ENCODE measurements around the gene SEMA5A. TPM values are rescaled to one million over a fixed set of nuclear protein-coding genes. Genes with fewer than 3 reads are reported as not detected.

The SEMA5A gene
- total and polyA plus RNA-seq, 2 donors (not counting 1 experiment from before 2014, with no cell fraction given): not detected

DNA sequence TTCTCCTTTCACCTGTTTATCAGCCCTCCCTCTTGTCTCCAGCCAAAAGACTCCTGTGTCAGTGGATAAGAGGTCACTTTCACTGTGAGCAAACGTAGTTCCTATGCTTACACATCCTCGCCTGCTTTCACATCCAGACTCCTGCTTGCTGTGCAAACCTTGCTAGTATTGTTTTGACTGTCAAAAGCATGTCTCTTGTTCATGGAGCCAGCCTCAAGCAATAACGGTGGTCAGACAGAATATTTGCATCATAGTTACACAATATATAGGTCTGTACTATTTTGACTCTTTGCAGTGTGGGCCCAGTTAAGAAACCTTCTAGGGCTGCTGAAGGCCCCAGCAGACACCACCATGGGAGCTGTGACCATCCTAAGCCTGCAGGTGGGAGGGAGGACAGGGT is 420.0 kb downstream of the SEMA5A start:
- H3K27me3 Mint-ChIP-seq: no peaks in the 10 kb centered on the region
- 78% methylated on average over 2 of the region's 3 CpGs for WGBS (ENCODE audit: insufficient coverage)
- Histone ChIP-seq H2AFZ (ENCODE audit: insufficient read depth, low read depth, low read length, poor library complexity, severe bottlenecking) (no peak overlapping the region), H3K79me2 (ENCODE audit: control insufficient read depth, insufficient read depth, low read length) (no peaks in the 10 kb centered on the region), H3K36me3 (replicated peaks in 1 of 2; ENCODE audit: control extremely low read depth in 1 of 2, control insufficient read depth in 1 of 2, extremely low read depth in 1 of 2, insufficient read depth in 2 of 2, low read length in 1 of 2) (no peaks in the 10 kb centered on the region), H3K27me3 (replicated peaks in 1 of 4; ENCODE audit: control extremely low read depth in 1 of 4, control insufficient read depth in 3 of 4, insufficient read depth in 4 of 4, low read length in 3 of 4) (no peaks in the 10 kb centered on the region), H3K4me2 (replicated peaks; ENCODE audit: low read depth, low read length, poor library complexity, severe bottlenecking) (no peak overlapping the region), H3K9ac (ENCODE audit: low read length) (no peak overlapping the region), H3K9me3 (ENCODE audit: control extremely low read depth in 1 of 3, control insufficient read depth in 2 of 3, insufficient read depth in 1 of 3, low read length in 2 of 3) (peaks cover 0 to 4% (median 0%) of the 10 kb centered on the region in 3 donors), H3K4me3 (ENCODE audit: control extremely low read depth in 1 of 5, extremely low read depth in 1 of 5, insufficient read depth in 1 of 5, low read depth in 2 of 5, low read length in 4 of 5) (no peak overlapping the region), H3K27ac (ENCODE audit: low read length in 2 of 2) (no peak overlapping the region), H3K4me1 (ENCODE audit: control insufficient read depth in 2 of 2, insufficient read depth in 2 of 2, low read length in 2 of 2) (no peaks in the 10 kb centered on the region), H4K20me1 (ENCODE audit: control insufficient read depth, insufficient read depth, low read length, poor library complexity, severe bottlenecking) (no peaks in the 10 kb centered on the region)
- DNase-seq (no peak), ATAC-seq (ENCODE audit: low read depth) (no peak)
- ChIA-PET CTCF (no interaction called here), POLR2A (no interaction called here)
- no peak for TF ChIP-seq EZH2 (IDR thresholded peaks at IDR 0.05; ENCODE audit: borderline replicate concordance, insufficient read depth, low read depth, low read length, poor library complexity, severe bottlenecking)
- TF ChIP-seq, protein P1, sequence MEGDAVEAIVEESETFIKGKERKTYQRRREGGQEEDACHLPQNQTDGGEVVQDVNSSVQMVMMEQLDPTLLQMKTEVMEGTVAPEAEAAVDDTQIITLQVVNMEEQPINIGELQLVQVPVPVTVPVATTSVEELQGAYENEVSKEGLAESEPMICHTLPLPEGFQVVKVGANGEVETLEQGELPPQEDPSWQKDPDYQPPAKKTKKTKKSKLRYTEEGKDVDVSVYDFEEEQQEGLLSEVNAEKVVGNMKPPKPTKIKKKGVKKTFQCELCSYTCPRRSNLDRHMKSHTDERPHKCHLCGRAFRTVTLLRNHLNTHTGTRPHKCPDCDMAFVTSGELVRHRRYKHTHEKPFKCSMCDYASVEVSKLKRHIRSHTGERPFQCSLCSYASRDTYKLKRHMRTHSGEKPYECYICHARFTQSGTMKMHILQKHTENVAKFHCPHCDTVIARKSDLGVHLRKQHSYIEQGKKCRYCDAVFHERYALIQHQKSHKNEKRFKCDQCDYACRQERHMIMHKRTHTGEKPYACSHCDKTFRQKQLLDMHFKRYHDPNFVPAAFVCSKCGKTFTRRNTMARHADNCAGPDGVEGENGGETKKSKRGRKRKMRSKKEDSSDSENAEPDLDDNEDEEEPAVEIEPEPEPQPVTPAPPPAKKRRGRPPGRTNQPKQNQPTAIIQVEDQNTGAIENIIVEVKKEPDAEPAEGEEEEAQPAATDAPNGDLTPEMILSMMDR (IDR thresholded peaks at IDR 0.05): no peak
- intact Hi-C loops (cut with micrococcal nuclease): no loop called here
- H3K4me3 Mint-ChIP-seq: no peak overlapping the region
- H3K27ac Mint-ChIP-seq: no peak overlapping the region
- no peaks in the 10 kb centered on the region for H3K9me3 Mint-ChIP-seq (ENCODE audit: insufficient read depth)
- H3K4me1 Mint-ChIP-seq: no peaks in the 10 kb centered on the region

DNA sequence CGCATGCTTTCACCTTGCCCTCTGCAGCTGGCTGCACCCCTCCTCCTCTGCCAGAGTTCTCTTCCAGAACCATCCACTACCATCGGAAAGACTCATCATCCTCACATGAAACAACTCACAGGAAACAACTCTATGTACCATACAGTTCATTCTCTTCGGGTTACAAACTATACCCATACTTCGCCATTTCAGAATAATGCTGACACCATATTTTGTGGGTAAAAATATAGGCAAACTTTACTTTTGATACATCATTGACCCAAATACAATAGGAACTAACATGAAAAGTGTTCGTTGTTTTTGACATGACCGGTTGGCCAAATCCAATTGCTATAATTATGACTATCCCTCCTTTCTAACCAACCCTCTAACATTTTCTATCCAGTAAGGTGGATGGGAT is 421.0 kb downstream of the SEMA5A start:
- 94% methylated on average over 2 of the region's 6 CpGs for WGBS (ENCODE audit: insufficient coverage)
- H3K4me1 Mint-ChIP-seq: no peaks in the 10 kb centered on the region
- no peak overlapping the region for H3K4me3 Mint-ChIP-seq
- no peaks in the 10 kb centered on the region for H3K4me1 ChIP-seq (ENCODE audit: control insufficient read depth in 2 of 2, insufficient read depth in 2 of 2, low read length in 2 of 2)
- H4K20me1 ChIP-seq (ENCODE audit: control insufficient read depth, insufficient read depth, low read length, poor library complexity, severe bottlenecking): no peaks in the 10 kb centered on the region
- H3K9me3 ChIP-seq (ENCODE audit: control extremely low read depth in 1 of 3, control insufficient read depth in 2 of 3, insufficient read depth in 1 of 3, low read length in 2 of 3): peaks cover 0 to 4% (median 0%) of the 10 kb centered on the region in 3 donors
- H3K79me2 ChIP-seq (ENCODE audit: control insufficient read depth, insufficient read depth, low read length): no peaks in the 10 kb centered on the region
- no peak overlapping the region for H2AFZ ChIP-seq (ENCODE audit: insufficient read depth, low read depth, low read length, poor library complexity, severe bottlenecking)
- no peak overlapping the region for H3K4me3 ChIP-seq (ENCODE audit: control extremely low read depth in 1 of 5, extremely low read depth in 1 of 5, insufficient read depth in 1 of 5, low read depth in 2 of 5, low read length in 4 of 5)
- CTCF ChIA-PET: no interaction called here
- H3K9me3 Mint-ChIP-seq (ENCODE audit: insufficient read depth): no peaks in the 10 kb centered on the region
- POLR2A ChIA-PET: no interaction called here
- no peaks in the 10 kb centered on the region for H3K36me3 ChIP-seq (replicated peaks in 1 of 2; ENCODE audit: control extremely low read depth in 1 of 2, control insufficient read depth in 1 of 2, extremely low read depth in 1 of 2, insufficient read depth in 2 of 2, low read length in 1 of 2)
- TF ChIP-seq, protein P1 (IDR thresholded peaks at IDR 0.05): no peak
- no peak for TF ChIP-seq EZH2 (IDR thresholded peaks at IDR 0.05; ENCODE audit: borderline replicate concordance, insufficient read depth, low read depth, low read length, poor library complexity, severe bottlenecking)
- no peak for DNase-seq
- H3K9ac ChIP-seq (ENCODE audit: low read length): no peak overlapping the region
- no peaks in the 10 kb centered on the region for H3K27me3 Mint-ChIP-seq
- no peak overlapping the region for H3K27ac ChIP-seq (ENCODE audit: low read length in 2 of 2)
- H3K27me3 ChIP-seq (replicated peaks in 1 of 4; ENCODE audit: control extremely low read depth in 1 of 4, control insufficient read depth in 3 of 4, insufficient read depth in 4 of 4, low read length in 3 of 4): no peaks in the 10 kb centered on the region
- no peak overlapping the region for H3K4me2 ChIP-seq (replicated peaks; ENCODE audit: low read depth, low read length, poor library complexity, severe bottlenecking)
- H3K27ac Mint-ChIP-seq: no peak overlapping the region
- ATAC-seq (ENCODE audit: low read depth): no peak
- intact Hi-C loops (cut with micrococcal nuclease): no loop called here

All from B cell (primary cell).